OCI-LY7 (cell line): ENCODE measurements around the gene ZNF281.

Source experiments
- CTCF ChIP-seq: fragments of 200-600 bp; sonication (generic); conservative IDR thresholded peaks from 2 replicates; pipeline ENCODE4 v1.5.1; 2014; ENCODE audit warnings: mild to moderate bottlenecking, antibody characterized with exemption, low read length, moderate library complexity, mixed read lengths
- EZH2phosphoT487 ChIP-seq: fragments of 200-600 bp; sonication (generic); IDR thresholded peaks from 2 replicates; pipeline ENCODE4 v1.6.1; 2018; ENCODE audit warnings: low read depth, borderline replicate concordance, mild to moderate bottlenecking, mixed run types, antibody characterized with exemption, low read length, moderate library complexity, mixed read lengths

DNA sequence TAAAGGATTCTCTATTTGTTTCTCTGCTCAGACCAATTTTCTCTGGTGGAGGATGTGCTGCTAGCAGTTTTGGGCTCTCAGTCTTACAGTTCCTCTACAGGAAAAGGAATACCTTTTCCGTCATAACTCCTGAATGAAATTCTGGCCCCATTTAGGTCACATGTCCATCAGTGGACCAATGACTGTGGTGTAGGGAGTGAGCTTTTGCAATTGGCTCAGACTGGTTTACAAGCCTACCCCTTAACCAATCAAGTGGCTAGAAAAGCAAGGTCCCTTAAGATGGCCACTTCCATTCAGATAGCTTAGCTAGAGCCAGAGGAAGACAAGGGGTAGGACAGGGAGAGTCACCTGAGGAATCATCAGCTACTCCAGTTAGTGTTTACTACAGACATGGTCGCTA, 16.4 kb upstream of the ZNF281 start:
- no peak for TF ChIP-seq CTCF
- no peak for TF ChIP-seq EZH2phosphoT487
